A549 (cell line): Measurements from ENCODE around the gene PTPRS.

Experiments used
- BHLHE40 ChIP-seq: IDR thresholded peaks from 2 replicates; pipeline ENCODE4 v1.6.1; 2012; ENCODE audit warnings: low read depth, low read length, inconsistent platforms
- CBX2 ChIP-seq: fragments of 200-600 bp; sonication (generic); IDR thresholded peaks from 2 replicates; pipeline ENCODE4 v1.6.1; 2016; ENCODE audit warnings: low read depth, mild to moderate bottlenecking, borderline replicate concordance
- EHMT2 ChIP-seq: fragments of 200-600 bp; sonication (generic); IDR thresholded peaks from 2 replicates; pipeline ENCODE4 v1.6.1; 2016; ENCODE audit warnings: antibody characterized with exemption, low read depth, mild to moderate bottlenecking, moderate library complexity
- EP300 ChIP-seq, 2 experiments: fragments of >200 bp; sonication (Bioruptor Twin); formaldehyde crosslinking; IDR thresholded peaks; 2 replicates in 1 of 2; 3 replicates in 1 of 2; pipeline ENCODE4 v1.6.1; 2016 to 2017
- HMGXB4 ChIP-seq: fragments of 250-450 bp; sonication (Bioruptor Pico); IDR thresholded peaks from 2 replicates; pipeline ENCODE4 v1.5.0; 2021; ENCODE audit warnings: mild to moderate bottlenecking, moderate library complexity, borderline replicate concordance
- MAX ChIP-seq: IDR thresholded peaks from 2 replicates; pipeline ENCODE4 v1.6.1; 2012
- MYC ChIP-seq: IDR thresholded peaks from 2 replicates; pipeline ENCODE4 v1.6.1; 2012; ENCODE audit warnings: mild to moderate bottlenecking, inconsistent platforms, low read length, improper control_type of control experiment, borderline replicate concordance
- POLR2A ChIP-seq: IDR thresholded peaks from 2 replicates; pipeline ENCODE4 v1.6.1; 2012; ENCODE audit warnings: mild to moderate bottlenecking, low read length
- ZFP36 ChIP-seq: fragments of 450-650 bp; IDR thresholded peaks from 2 replicates; pipeline ENCODE4 v1.6.1; 2014; ENCODE audit warnings: borderline replicate concordance; ENCODE audit not compliant: partially characterized antibody
- TF ChIP-seq, protein P1 (sequence below): fragments of >200 bp; sonication (Bioruptor Twin); formaldehyde crosslinking; IDR thresholded peaks from 3 replicates; pipeline ENCODE4 v1.5.1; 2016
- TF ChIP-seq, protein P2 (sequence below): fragments of 200-600 bp; sonication (generic); IDR thresholded peaks from 2 replicates; pipeline ENCODE4 v1.6.1; 2016; ENCODE audit warnings: antibody characterized with exemption, mild to moderate bottlenecking, moderate library complexity

- TF ChIP-seq, protein P1, sequence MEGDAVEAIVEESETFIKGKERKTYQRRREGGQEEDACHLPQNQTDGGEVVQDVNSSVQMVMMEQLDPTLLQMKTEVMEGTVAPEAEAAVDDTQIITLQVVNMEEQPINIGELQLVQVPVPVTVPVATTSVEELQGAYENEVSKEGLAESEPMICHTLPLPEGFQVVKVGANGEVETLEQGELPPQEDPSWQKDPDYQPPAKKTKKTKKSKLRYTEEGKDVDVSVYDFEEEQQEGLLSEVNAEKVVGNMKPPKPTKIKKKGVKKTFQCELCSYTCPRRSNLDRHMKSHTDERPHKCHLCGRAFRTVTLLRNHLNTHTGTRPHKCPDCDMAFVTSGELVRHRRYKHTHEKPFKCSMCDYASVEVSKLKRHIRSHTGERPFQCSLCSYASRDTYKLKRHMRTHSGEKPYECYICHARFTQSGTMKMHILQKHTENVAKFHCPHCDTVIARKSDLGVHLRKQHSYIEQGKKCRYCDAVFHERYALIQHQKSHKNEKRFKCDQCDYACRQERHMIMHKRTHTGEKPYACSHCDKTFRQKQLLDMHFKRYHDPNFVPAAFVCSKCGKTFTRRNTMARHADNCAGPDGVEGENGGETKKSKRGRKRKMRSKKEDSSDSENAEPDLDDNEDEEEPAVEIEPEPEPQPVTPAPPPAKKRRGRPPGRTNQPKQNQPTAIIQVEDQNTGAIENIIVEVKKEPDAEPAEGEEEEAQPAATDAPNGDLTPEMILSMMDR, result no peak
- TF ChIP-seq, protein P2, sequence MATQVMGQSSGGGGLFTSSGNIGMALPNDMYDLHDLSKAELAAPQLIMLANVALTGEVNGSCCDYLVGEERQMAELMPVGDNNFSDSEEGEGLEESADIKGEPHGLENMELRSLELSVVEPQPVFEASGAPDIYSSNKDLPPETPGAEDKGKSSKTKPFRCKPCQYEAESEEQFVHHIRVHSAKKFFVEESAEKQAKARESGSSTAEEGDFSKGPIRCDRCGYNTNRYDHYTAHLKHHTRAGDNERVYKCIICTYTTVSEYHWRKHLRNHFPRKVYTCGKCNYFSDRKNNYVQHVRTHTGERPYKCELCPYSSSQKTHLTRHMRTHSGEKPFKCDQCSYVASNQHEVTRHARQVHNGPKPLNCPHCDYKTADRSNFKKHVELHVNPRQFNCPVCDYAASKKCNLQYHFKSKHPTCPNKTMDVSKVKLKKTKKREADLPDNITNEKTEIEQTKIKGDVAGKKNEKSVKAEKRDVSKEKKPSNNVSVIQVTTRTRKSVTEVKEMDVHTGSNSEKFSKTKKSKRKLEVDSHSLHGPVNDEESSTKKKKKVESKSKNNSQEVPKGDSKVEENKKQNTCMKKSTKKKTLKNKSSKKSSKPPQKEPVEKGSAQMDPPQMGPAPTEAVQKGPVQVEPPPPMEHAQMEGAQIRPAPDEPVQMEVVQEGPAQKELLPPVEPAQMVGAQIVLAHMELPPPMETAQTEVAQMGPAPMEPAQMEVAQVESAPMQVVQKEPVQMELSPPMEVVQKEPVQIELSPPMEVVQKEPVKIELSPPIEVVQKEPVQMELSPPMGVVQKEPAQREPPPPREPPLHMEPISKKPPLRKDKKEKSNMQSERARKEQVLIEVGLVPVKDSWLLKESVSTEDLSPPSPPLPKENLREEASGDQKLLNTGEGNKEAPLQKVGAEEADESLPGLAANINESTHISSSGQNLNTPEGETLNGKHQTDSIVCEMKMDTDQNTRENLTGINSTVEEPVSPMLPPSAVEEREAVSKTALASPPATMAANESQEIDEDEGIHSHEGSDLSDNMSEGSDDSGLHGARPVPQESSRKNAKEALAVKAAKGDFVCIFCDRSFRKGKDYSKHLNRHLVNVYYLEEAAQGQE, result no peak
- TF ChIP-seq CBX2, result no peak
- TF ChIP-seq MYC, result no peak
- no peak for TF ChIP-seq MAX
- no peak for TF ChIP-seq POLR2A
- TF ChIP-seq HMGXB4 (CRISPR knock-in tag), result no peak
- no peak for TF ChIP-seq BHLHE40
- TF ChIP-seq EP300 (IDR thresholded peaks at IDR 0.05), result no peak
- no peak for TF ChIP-seq EHMT2
- TF ChIP-seq ZFP36, result no peak
Measured at GRCh38 chr19:5302396-5302795, 38.2 kb downstream of the PTPRS start.
